HUES64 (cell line): Measurements from ENCODE around the gene WDR64.

Source experiments
- H3K27ac ChIP-seq: 2 replicates; pipeline ENCODE4 v1.7.0; 2013; ENCODE audit warnings: low read depth, low read length, inconsistent platforms
- H3K27me3 ChIP-seq: 2 replicates; pipeline ENCODE4 v1.6.1; 2013; ENCODE audit warnings: mild to moderate bottlenecking, low read length; ENCODE audit not compliant: insufficient read depth
- H3K36me3 ChIP-seq: 2 replicates; pipeline ENCODE4 v1.6.1; 2013; ENCODE audit warnings: mild to moderate bottlenecking, low read length; ENCODE audit not compliant: insufficient read depth
- H3K4me1 ChIP-seq: 2 replicates; pipeline ENCODE4 v1.6.1; 2013; ENCODE audit warnings: mild to moderate bottlenecking, low read length, moderate library complexity; ENCODE audit not compliant: insufficient read depth
- H3K4me3 ChIP-seq: 2 replicates; pipeline ENCODE4 v1.5.1; 2013; ENCODE audit warnings: mild to moderate bottlenecking, low read length, moderate library complexity
- H3K9ac ChIP-seq: 2 replicates; pipeline ENCODE4 v1.6.1; 2013; ENCODE audit warnings: mild to moderate bottlenecking, low read depth, low read length
- H3K9me3 ChIP-seq: 2 replicates; pipeline ENCODE4 v1.6.1; 2013; ENCODE audit warnings: low read depth, low read length; ENCODE audit not compliant: insufficient read depth
- WGBS: fragments of 150-250, 120-280 bp; methylation state at CpG from one replicate; pipeline ENCODE4 v1.1.7; 2013; ENCODE audit warnings: missing lambda C conversion rate; 5-methylcytosine and 5-hydroxymethylcytosine counted together

WDR64 gene

DNA sequence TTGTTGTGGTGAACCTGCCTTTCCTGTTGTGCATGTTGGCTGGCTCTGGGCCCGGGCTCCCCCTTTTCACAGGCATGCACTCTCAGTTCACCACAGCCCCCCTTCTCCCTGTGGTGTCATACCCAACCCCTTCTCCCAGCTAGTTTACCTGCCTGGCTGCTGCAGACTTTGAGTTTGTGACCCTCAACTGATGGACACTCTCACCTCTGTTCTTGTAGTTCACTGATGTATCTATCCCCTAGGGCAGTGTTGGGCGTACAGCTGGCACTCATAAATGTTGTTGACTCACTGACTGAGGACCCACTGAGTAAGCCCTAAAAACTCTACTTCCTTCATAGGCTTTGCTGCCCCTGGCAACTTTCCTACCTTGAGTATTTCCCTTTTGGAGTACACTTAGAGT lies 54.9 kb downstream of the WDR64 start:
- Histone ChIP-seq H3K4me1 (no peaks in the 10 kb centered on the region), H3K27me3 (no peaks in the 10 kb centered on the region), H3K9ac (no peak overlapping the region), H3K4me3 (no peak overlapping the region), H3K27ac (no peak overlapping the region), H3K36me3 (no peaks in the 10 kb centered on the region), H3K9me3 (no peaks in the 10 kb centered on the region)
- WGBS, result 86% methylated on average over 2 of the region's 2 CpGs

GRCh38 chr1:241707442-241707841 lies 55.4 kb downstream of the WDR64 start:
- H3K4me1 ChIP-seq, result no peaks in the 10 kb centered on the region

DNA sequence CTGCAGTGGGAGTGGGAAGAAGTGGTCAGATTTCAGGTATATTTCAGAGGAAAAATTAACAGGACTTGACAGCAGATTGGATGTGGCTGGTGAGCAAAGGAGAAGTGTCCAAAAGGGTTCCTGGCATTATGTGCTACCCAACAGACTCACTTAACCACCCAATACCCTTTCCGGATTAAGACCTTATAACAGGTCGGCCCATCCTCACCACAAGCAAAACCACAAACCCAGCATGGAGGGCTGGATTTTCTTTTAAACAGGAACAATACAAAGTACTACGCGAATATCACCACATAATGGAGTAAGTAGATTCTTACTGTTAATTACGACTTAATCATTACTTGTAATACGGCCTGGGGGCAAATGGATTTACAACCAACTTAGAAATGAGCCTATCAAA lies 59.2 kb downstream of the WDR64 start:
- Histone ChIP-seq H3K27me3 (no peaks in the 10 kb centered on the region), H3K4me3 (no peak overlapping the region), H3K27ac (no peak overlapping the region), H3K9ac (no peak overlapping the region), H3K4me1 (no peaks in the 10 kb centered on the region), H3K36me3 (no peaks in the 10 kb centered on the region), H3K9me3 (no peaks in the 10 kb centered on the region)
- WGBS, result 97% methylated on average over 3 of the region's 6 CpGs

More at GRCh38 chr1:241707442-241707841, 55.4 kb downstream of the WDR64 start:
- no peaks in the 10 kb centered on the region for H3K36me3 ChIP-seq
- H3K4me3 ChIP-seq, result no peak overlapping the region
- no peak overlapping the region for H3K27ac ChIP-seq
- H3K9ac ChIP-seq, result no peak overlapping the region
- H3K27me3 ChIP-seq, result no peaks in the 10 kb centered on the region
- H3K9me3 ChIP-seq, result no peaks in the 10 kb centered on the region
- WGBS, result 94% methylated on average over 2 of the region's 2 CpGs

DNA sequence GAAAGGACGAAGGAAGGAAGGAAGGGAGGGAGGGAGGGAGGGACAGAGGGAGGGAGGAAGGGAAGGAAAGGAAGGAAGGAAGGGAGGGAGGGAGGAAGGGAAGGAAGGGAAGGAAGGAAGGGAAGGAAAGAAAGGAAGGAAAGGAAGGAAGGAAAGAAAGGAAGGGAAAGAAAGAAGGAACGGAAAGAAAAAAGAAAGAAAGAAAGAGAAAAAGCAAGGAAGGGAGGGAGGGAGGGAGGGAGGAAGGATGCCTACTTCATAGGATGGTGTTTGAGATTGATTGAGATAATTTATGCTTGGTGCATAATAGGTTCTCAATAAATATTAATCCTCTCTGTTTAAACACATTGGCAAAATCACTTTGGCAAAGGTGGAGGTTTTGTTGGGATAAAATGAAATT lies 61.2 kb downstream of the WDR64 start:
- Histone ChIP-seq H3K27ac (no peak overlapping the region), H3K9me3 (no peaks in the 10 kb centered on the region), H3K9ac (no peak overlapping the region), H3K4me3 (no peak overlapping the region), H3K4me1 (no peaks in the 10 kb centered on the region), H3K27me3 (no peaks in the 10 kb centered on the region), H3K36me3 (no peaks in the 10 kb centered on the region)
- 87% methylated on average over 2 of the region's 2 CpGs for WGBS

DNA sequence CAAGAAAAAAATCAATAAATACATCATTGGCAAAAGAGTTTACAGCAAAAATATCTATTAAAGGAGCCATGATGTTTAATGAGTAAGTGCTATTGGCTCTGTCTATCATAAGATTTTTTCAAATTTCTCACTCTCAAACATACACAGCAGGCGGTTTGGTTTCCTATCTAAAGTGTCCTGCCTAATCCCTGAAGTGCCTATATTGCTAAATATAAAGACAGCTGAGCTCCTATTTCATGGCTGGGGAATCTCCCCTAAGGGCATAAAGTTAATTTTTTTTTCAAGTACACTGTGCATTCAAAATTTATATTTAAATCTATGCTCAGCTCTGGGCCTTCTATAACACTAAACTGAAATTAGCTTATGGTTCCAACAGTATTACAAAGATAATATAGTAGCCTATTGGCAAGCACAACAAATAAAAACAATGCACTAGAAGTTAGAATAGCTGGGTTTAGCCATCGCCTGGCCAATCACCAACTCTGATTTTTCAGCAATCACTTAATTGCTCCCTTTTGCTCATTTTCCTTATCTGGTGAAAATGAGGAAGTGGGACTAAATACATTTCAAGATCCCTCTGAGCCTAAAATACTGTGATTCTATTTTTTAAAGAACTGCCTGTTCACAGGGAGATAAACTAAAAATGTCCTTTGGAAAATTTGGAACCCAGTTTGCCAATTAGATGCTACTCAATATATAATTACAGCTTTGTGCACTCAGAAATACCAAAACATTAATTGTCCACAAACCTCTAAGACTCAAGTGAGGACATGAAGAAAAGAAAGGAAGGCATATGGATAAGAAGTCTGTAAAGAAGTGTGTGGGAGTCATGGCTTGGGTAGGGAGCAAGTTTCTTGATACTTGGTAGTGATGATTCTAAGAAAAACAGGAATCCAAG lies 62.5 kb downstream of the WDR64 start:
- H3K4me1 ChIP-seq, result no peaks in the 10 kb centered on the region
- H3K27me3 ChIP-seq, result no peaks in the 10 kb centered on the region
- H3K4me3 ChIP-seq, result no peak overlapping the region
- no peak overlapping the region for H3K27ac ChIP-seq
- WGBS, result 96% methylated on average over 2 of the region's 2 CpGs
- no peaks in the 10 kb centered on the region for H3K9me3 ChIP-seq
- H3K36me3 ChIP-seq, result no peaks in the 10 kb centered on the region
- no peak overlapping the region for H3K9ac ChIP-seq

- no peaks in the 10 kb centered on the region for H3K9me3 ChIP-seq
- 95% methylated on average over 2 of the region's 3 CpGs for WGBS
- H3K9ac ChIP-seq, result no peak overlapping the region
- H3K27ac ChIP-seq, result no peak overlapping the region
- no peaks in the 10 kb centered on the region for H3K27me3 ChIP-seq
- no peaks in the 10 kb centered on the region for H3K4me1 ChIP-seq
- no peak overlapping the region for H3K4me3 ChIP-seq
- no peaks in the 10 kb centered on the region for H3K36me3 ChIP-seq
These were observed 63.4 kb downstream of the WDR64 start for GRCh38 chr1:241715435-241715834.

GRCh38 chr1:241715956-241716355 lies 63.9 kb downstream of the WDR64 start:
- no peak overlapping the region for H3K4me3 ChIP-seq
- no peaks in the 10 kb centered on the region for H3K27me3 ChIP-seq
- 89% methylated on average over 4 of the region's 4 CpGs for WGBS
- no peaks in the 10 kb centered on the region for H3K4me1 ChIP-seq
- no peak overlapping the region for H3K9ac ChIP-seq
- no peak overlapping the region for H3K27ac ChIP-seq
- no peaks in the 10 kb centered on the region for H3K9me3 ChIP-seq
- no peaks in the 10 kb centered on the region for H3K36me3 ChIP-seq

- Histone ChIP-seq H3K36me3 (no peaks in the 10 kb centered on the region), H3K9ac (no peak overlapping the region), H3K4me1 (no peaks in the 10 kb centered on the region), H3K4me3 (no peak overlapping the region), H3K9me3 (no peaks in the 10 kb centered on the region), H3K27me3 (no peaks in the 10 kb centered on the region), H3K27ac (no peak overlapping the region)
- WGBS, result 90% methylated on average over 5 of the region's 6 CpGs
These were observed 65.0 kb downstream of the WDR64 start for GRCh38 chr1:241716915-241717656.

GRCh38 chr1:241717975-241718374 lies 65.9 kb downstream of the WDR64 start:
- no peak overlapping the region for H3K27ac ChIP-seq
- H3K4me3 ChIP-seq, result no peak overlapping the region
- 92% methylated on average over 5 of the region's 5 CpGs for WGBS
- no peaks in the 10 kb centered on the region for H3K4me1 ChIP-seq
- no peak overlapping the region for H3K9ac ChIP-seq
- no peaks in the 10 kb centered on the region for H3K27me3 ChIP-seq
- no peaks in the 10 kb centered on the region for H3K36me3 ChIP-seq
- H3K9me3 ChIP-seq, result no peaks in the 10 kb centered on the region

- Histone ChIP-seq H3K9ac (no peak overlapping the region), H3K4me3 (no peak overlapping the region), H3K4me1 (no peaks in the 10 kb centered on the region), H3K36me3 (no peaks in the 10 kb centered on the region), H3K27ac (no peak overlapping the region), H3K9me3 (no peaks in the 10 kb centered on the region), H3K27me3 (no peaks in the 10 kb centered on the region)
- WGBS, result 95% methylated on average over 3 of the region's 3 CpGs
These were observed 68.9 kb downstream of the WDR64 start for GRCh38 chr1:241721011-241721410.

- Histone ChIP-seq H3K36me3 (no peaks in the 10 kb centered on the region), H3K9ac (no peak overlapping the region), H3K27me3 (no peaks in the 10 kb centered on the region), H3K27ac (no peak overlapping the region), H3K4me3 (no peak overlapping the region), H3K9me3 (no peaks in the 10 kb centered on the region), H3K4me1 (no peaks in the 10 kb centered on the region)
- 95% methylated on average over 4 of the region's 4 CpGs for WGBS
These were observed 70.9 kb downstream of the WDR64 start for GRCh38 chr1:241722947-241723346.
